SIG-M5 (cell line): ENCODE results near the gene RAC3.
"Not testable (repeated sequence)": the region's sequence is repeated elsewhere in the genome, so short reads cannot be mapped to it uniquely, and the experiment has no call there.

Experiments
- DNase-seq: peaks from one replicate; lab custom pipeline; 2025; lab: John Stamatoyannopoulos, UW

The RAC3 gene

GRCh38 chr17:82023447-82024241 lies 7.8 kb upstream of the RAC3 start:
- no peak for DNase-seq

- DNase-seq: no peak
Measured at GRCh38 chr17:82024859-82025258, 6.6 kb upstream of the RAC3 start.

- DNase-seq: no peak
Measured at GRCh38 chr17:82025401-82026107, 5.9 kb upstream of the RAC3 start.

GRCh38 chr17:82028246-82028645 lies 3.2 kb upstream of the RAC3 start:
- DNase-seq: no peak

- DNase-seq: no peak
Measured at GRCh38 chr17:82028966-82029365, 2.5 kb upstream of the RAC3 start.

GRCh38 chr17:82029391-82029790 lies 2.1 kb upstream of the RAC3 start:
- no peak for DNase-seq

DNA sequence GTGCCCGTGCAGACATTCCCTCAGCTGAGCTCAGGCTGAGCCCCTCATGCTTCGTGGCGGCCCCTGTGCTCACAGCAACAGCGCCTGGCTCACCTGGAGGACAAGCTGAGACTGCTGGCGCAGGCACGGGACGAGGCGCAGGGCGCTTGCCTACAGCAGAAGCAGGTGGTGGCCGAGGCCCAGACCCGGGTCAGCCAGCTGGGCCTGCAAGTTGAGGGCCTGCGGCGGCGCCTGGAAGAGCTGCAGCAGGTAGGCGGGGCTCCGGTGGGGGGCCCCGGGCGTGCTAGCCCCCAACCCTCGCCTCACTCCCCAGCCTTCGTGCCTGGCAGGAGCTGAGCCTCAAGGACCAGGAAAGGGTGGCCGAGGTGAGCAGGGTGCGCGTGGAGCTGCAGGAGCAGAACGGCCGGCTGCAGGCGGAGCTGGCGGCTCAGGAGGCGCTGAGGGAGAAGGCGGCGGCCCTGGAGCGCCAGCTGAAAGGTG lies 1.4 kb upstream of the RAC3 start:
- no peak for DNase-seq

DNA sequence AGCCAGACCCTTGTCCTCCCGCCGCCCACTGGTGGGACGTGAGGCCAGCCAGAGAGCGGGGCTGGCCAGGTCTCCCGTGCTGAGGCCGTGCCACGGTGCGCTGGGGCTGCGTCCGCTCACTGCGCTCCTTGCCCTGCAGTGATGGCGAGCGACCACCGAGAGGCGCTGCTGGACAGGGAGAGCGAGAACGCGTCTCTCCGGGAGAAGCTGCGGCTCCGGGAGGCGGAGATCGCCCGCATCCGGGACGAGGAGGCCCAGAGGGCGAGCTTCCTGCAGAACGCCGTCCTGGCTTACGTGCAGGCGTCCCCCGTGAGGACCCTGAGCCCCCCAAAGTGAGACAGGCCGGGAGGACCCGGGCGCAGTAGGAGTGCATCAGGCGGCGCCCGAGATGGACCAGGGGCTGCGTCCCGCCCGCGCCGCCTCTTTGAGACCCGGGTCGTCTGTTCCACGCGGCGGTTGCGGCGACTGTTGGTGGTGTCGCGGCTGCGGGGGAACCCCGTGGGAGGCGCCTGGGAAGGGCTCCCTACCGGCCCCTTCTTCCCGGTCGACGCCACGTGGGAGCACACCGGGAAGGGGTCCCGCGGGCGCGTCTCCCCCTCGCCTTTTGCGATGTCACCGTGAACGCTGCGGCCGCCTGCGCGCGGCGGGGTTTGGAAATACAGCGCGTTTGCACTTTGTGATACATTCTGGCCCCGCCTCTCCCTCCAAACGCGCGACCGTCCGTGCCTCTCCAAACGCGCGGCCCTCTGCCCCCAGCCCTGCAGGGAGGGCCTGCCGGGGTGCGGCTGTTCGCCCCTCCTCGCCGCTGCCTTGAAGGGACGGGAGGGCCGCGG lies 792 bp upstream of the RAC3 start:
- no peak for DNase-seq

DNA sequence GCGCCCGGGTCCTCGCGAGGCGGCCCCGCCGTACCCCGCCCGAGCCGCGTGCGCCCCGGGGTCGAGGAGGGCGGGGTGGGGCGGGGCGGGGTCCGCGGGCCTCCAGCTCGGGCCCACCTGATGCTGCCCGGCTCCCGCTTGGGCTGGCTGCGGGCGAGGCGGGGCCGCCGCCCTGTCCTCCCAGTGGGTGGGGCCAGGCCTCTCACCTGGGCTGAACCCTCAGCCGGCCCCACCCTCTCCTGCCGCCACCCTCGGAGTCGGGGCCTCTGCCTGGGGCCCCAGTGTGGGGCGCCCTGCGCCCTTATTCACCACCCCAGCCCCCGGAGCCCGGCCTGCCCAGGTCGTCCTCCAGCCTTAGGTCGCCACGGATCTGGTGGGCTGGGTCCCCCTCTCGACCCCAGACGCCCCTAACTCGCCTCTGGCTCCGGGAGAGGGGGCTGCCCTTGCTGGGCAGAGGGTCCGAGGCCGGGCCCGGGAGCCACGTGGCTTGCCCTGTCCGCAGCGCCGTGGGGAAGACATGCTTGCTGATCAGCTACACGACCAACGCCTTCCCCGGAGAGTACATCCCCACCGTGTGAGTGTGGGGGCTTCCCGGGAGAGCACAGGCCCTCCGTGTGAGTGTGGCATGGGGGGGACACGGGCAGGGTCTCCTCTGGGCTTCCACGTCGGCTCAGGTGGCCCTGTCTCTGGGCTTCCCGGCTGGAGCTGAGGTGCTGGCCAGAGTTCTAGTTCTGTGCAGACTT lies 578 bp downstream of the RAC3 start:
- DNase-seq: no peak

DNA sequence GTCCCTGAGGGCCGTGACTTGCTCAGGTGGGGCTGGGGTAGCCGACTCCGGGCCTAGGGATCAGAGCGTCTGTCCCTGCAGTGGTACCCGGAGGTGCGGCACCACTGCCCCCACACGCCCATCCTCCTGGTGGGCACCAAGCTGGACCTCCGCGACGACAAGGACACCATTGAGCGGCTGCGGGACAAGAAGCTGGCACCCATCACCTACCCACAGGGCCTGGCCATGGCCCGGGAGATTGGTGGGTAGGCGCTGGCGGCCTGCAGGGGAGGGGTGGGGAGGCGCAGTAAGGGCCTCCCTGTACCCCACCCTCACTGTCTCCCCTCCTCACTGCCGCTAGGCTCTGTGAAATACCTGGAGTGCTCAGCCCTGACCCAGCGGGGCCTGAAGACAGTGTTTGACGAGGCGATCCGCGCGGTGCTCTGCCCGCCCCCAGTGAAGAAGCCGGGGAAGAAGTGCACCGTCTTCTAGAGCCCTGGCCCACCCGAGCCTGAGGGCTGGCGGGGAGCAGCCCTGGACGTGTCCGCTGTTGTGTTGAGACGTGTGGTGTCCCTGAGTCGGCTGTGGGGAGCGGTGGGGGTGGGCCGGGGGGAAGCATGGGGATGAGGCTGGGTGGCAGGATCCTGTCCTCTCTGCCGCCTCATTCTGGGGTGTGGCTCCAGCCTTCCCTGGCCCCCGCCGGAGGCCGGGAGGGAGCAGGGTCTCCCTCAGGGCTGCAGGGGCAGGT lies 2.0 kb downstream of the RAC3 start:
- DNase-seq: no peak

- DNase-seq: no peak
Measured at GRCh38 chr17:82034371-82035011, 3.0 kb downstream of the RAC3 start.

GRCh38 chr17:82035488-82035887 lies 4.0 kb downstream of the RAC3 start:
- DNase-seq: no peak

DNA sequence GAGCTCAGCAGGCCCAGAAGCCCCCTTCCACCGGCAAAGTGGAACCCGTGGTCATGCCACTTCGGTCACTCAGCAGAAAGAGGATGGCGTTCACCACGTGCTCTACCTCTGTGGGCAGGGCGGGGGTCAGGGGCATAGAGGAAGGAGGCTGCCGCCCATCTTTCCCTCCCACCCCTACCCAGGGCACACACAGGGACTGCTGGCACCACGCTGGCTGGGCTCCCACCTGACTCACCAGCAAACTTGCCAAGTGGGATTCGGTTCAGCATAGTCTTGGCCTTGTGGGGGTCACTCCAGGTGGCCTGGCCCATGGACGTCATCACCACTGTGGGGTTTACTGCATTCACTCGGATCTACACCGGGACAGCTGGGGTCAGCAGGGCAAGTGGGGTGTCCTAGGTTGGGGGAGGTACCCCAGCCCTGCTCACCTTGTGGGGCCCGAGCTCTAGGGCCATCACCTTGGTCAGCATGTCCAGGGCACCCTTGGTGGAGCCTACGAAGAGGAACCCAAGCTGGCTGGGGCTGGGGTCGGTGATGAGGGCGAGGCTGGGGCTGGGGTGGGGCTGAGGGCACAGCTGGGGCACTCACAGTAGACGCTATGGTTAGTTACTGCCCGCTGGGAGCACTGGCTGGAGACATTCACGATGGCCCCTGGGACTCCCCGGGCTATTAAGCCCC lies 4.6 kb downstream of the RAC3 start:
- no peak for DNase-seq

DNA sequence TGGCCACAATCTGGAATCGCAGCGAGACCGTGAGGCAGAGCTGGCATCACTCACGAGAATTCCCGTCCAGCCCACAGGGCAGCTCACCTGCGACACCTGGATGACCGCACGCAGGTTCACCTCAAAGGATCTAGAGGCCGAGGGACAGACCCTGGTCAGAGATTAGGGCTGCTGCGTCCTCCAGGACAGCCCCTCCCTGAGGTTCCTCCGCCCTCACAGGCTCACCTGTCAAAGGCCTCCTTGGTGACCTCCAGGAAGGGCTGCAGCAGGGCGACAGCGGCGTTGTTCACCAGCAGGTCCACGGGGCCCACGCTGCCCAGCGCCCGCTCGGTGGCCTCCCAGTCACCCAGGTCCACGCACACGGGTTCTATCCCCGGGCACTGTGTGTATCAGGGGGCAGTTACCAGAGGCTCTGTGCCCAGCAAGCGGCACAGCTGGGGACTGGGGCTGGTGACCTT lies 5.2 kb downstream of the RAC3 start:
- no peak for DNase-seq

DNA sequence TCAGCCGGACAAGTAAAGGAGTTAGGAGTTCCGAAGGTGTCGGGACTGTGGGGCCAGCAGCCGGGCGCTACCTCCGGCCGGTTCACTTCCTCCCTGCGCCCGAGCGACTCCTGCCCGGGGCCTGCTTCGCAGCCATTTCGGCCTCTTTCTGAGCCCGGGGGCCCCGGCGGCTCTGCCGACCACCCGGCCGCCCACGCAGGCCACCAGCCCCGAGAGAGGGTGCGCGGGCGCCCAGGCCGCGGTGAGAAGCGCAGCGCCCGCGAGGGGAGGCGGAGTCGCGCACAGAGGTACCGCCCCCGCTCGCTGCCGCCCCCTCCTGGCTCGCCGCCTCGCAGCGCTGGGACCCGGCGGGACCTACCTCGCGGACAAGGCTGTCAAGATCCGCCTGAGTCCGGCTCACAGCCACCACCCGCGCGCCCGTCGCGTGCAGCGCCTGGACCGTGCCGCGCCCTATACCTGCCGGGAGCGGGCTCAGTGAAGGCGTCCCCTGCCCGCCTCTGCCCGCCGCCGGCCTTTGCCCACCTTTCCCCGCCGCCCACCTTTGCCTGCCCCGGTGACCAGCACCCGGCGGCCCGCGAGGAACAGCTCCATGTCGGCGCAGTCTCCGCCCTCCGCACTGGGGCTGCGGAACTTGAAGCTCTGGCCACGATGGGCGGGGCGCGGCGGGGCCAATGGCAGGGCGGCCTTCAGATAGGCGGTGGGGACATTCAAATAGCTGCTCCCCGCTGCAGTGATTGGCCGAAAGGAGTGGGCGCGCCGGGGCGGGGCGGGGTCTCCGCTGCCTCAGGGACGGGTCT lies 5.8 kb downstream of the RAC3 start, which contains the start of gene DCXR:
TSS of gene DCXR (minus strand) at position 606 of the 797 bp plus-strand sequence. CDS start at position 591, 15 bp downstream.
- DNase-seq: peak; percentile 90

DNA sequence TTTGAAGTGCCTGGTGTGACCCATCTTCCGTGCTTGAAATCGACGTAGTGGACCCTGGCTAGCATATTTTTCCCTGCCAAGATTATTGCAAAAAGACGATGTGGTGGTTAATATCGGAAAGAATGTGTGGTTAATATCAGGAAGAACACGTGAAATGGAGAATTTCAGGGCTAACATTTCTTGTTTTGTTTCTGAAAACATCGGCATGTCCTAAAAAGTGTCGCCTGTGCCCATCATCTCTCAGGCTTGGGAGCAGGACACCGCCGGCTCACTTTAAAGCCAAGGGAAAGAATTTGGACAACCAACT lies 6.4 kb downstream of the RAC3 start:
- no peak for DNase-seq

- DNase-seq: not testable (repeated sequence)
Measured at GRCh38 chr17:82038796-82039409, 7.4 kb downstream of the RAC3 start.

- no peak for DNase-seq
Measured at GRCh38 chr17:82039695-82040299, 8.3 kb downstream of the RAC3 start.
